K562 (cell line): ENCODE measurements around the gene CD79A. TPM values are rescaled to one million over a fixed set of nuclear protein-coding genes. Genes with fewer than 3 reads are reported as not detected.

ENCODE experiments used
- ARID1B ChIP-seq: fragments of 450-650 bp; IDR thresholded peaks from 2 replicates; pipeline ENCODE4 v1.6.1; 2016; ENCODE audit warnings: antibody characterized with exemption, mild to moderate bottlenecking, inconsistent platforms
- MAX ChIP-seq: sonication (generic); formaldehyde crosslinking; IDR thresholded peaks from 2 replicates; pipeline ENCODE4 v1.9.0; 2022; ENCODE audit warnings: mild to moderate bottlenecking, missing genetic modification reagents
- SAFB2 ChIP-seq: fragments of 200-400 bp; formaldehyde crosslinking; IDR thresholded peaks from 2 replicates; pipeline ENCODE4 v1.6.1; 2018; ENCODE audit warnings: borderline replicate concordance, low read length, low read depth, moderate library complexity; ENCODE audit not compliant: severe bottlenecking
- SUPT5H ChIP-seq: fragments of 450-650 bp; IDR thresholded peaks from 2 replicates; pipeline ENCODE4 v1.6.1; 2016
- TBP ChIP-seq: optimal IDR thresholded peaks from 2 replicates; pipeline ENCODE3; 2011; ENCODE audit warnings: low read depth, low read length, improper control_type of control experiment
- ZBTB11 ChIP-seq, 3 experiments: fragments of 200-800 bp in 1 of 3; fragments of 250-450 bp in 1 of 3; fragments of 450-650 bp in 1 of 3; sonication (Bioruptor Pico) in 1 of 3; sonication (Bioruptor generic) in 1 of 3; formaldehyde crosslinking in 1 of 3; IDR thresholded peaks; 2 replicates each; pipeline versions ENCODE4 v1.6.1 to v1.8.0; 2016 to 2022; ENCODE audit warnings: mild to moderate bottlenecking in 2 of 3, missing genetic modification characterization in 2 of 3, missing compliant biosample characterization in 1 of 3, moderate library complexity in 1 of 3
- microRNA-seq: library from miRNA; unstranded; fragments of <30 nt; microRNA quantifications from one replicate; pipeline ENCODE4, GENCODE V29; 2018; ENCODE audit warnings: borderline microRNAs expressed
- polyA plus RNA-seq, 8 experiments: library from polyadenylated mRNA; depleted of rRNA in 4 of 8; stranded (reverse) in 5 of 8; unstranded in 3 of 8; fragments of >200 nt; fragmentation: Nextera tagmentation in 2 of 8; fragmentation: Illumina TruSeq in 1 of 8; extraction: Ambion mirVana in 2 of 8; extraction: Trizol in 1 of 8; gene quantifications; 2 replicates each; pipeline versions ENCODE4 v1.2.1 to v1.2.3, GENCODE V29; 2011 to 2014; ENCODE audit warnings: inconsistent platforms in 1 of 8, missing spikeins in 1 of 8
- small RNA-seq: library from RNA; depleted of rRNA; stranded (forward); fragments of <200 nt; gene quantifications from one replicate; pipeline ENCODE3, GENCODE V24; 2014
- total RNA-seq, 7 experiments: library from RNA; depleted of rRNA in 6 of 7; stranded (reverse); fragments of >200 nt in 6 of 7; fragmentation: Illumina TruSeq in 2 of 7; extraction: Trizol in 2 of 7; gene quantifications; 2 replicates each; pipeline versions ENCODE4 v1.2.1 to v1.2.3, GENCODE V29; 2011 to 2021; ENCODE audit warnings: low replicate concordance in 1 of 7

The CD79A gene
- total and polyA plus RNA-seq, 9 of the 15 experiments (the other 6 are each of a cell fraction or from before 2014, with no cell fraction given): 0.04 to 0.72 (median 0.17) TPM; not detected in 3

GRCh38 chr19:41930322-41930722 lies 53.2 kb downstream of the CD79A start (continued):
- no peak for TF ChIP-seq SAFB2
- peak; percentile 53 for TF ChIP-seq TBP
- peak; percentile 78 for TF ChIP-seq MAX (CRISPR knock-in tag)
- TF ChIP-seq ARID1B: peak; percentile 40; the same call in 1 of the 2 replicates
- 0 out of 6 replicates have a peak, but pooled peaks of 1 of the 3 experiments have one; percentile 28 for TF ChIP-seq ZBTB11 (CRISPR knock-in tag; IDR thresholded peaks at IDR 0.05)
- peak; percentile 57 for TF ChIP-seq SUPT5H

Small RNAs within 50 kb of the gene (microRNA-seq; reads per million reads assigned to microRNA genes)
- gene MIR6797: 0.46 reads per million

Small RNAs within 50 kb of the gene (small RNA-seq; reads per million reads assigned to genes)
- gene MIR6797: 0.29 reads per million

Other genes with a start within 250 kb of the CD79A start
Only the 7 nearest of the 13 such genes appear.
- not detected in 2 replicates for gene CEACAM3, start 80.7 kb upstream of the CD79A start, total RNA-seq (2014; rRNA removed)
- gene CEACAM3, start 80.7 kb upstream of the CD79A start, total RNA-seq (2014; rRNA removed; fragmentation: Illumina TruSeq; extraction: Trizol): not detected in 2 replicates
- not detected in 2 replicates for gene CEACAM3, start 80.7 kb upstream of the CD79A start, total RNA-seq (2015; rRNA removed; fragmentation: Illumina TruSeq; extraction: Trizol)
- gene CEACAM3, start 80.7 kb upstream of the CD79A start, total RNA-seq (2021): not detected in 2 replicates
- not detected in 2 replicates for gene CEACAM3, start 80.7 kb upstream of the CD79A start, polyA plus RNA-seq (2011; rRNA removed)
- not detected in 2 replicates for gene CEACAM3, start 80.7 kb upstream of the CD79A start, polyA plus RNA-seq (2014; fragmentation: Illumina TruSeq; extraction: Trizol)
- gene CEACAM3, start 80.7 kb upstream of the CD79A start, polyA plus RNA-seq (2014; fragmentation: Nextera tagmentation; extraction: Ambion mirVana): not detected
- gene CEACAM3, start 80.7 kb upstream of the CD79A start, polyA plus RNA-seq (2014; rRNA removed): not detected in 2 replicates
- 0.29 TPM in 1 of 2 replicates, not detected in the other for gene LYPD4, start 32.6 kb upstream of the CD79A start, total RNA-seq (2014; rRNA removed)
- not detected in 2 replicates for gene LYPD4, start 32.6 kb upstream of the CD79A start, total RNA-seq (2014; rRNA removed; fragmentation: Illumina TruSeq; extraction: Trizol)
- not detected in 2 replicates for gene LYPD4, start 32.6 kb upstream of the CD79A start, total RNA-seq (2015; rRNA removed; fragmentation: Illumina TruSeq; extraction: Trizol)
- not detected in 2 replicates for gene LYPD4, start 32.6 kb upstream of the CD79A start, total RNA-seq (2021)
- not detected in 2 replicates for gene LYPD4, start 32.6 kb upstream of the CD79A start, polyA plus RNA-seq (2011; rRNA removed)
- gene LYPD4, start 32.6 kb upstream of the CD79A start, polyA plus RNA-seq (2014; fragmentation: Illumina TruSeq; extraction: Trizol): not detected in 2 replicates
- gene LYPD4, start 32.6 kb upstream of the CD79A start, polyA plus RNA-seq (2014; fragmentation: Nextera tagmentation; extraction: Ambion mirVana): under 1 TPM in 1 of 2 experiments, not detected in 1; 0.11 TPM
- gene LYPD4, start 32.6 kb upstream of the CD79A start, polyA plus RNA-seq (2014; rRNA removed): not detected in 2 replicates
- gene DMRTC2, start 32.2 kb upstream of the CD79A start, total RNA-seq (2014; rRNA removed): not detected in 2 replicates
- gene DMRTC2, start 32.2 kb upstream of the CD79A start, total RNA-seq (2014; rRNA removed; fragmentation: Illumina TruSeq; extraction: Trizol): not detected in 2 replicates
- not detected in 2 replicates for gene DMRTC2, start 32.2 kb upstream of the CD79A start, total RNA-seq (2015; rRNA removed; fragmentation: Illumina TruSeq; extraction: Trizol)
- not detected in 2 replicates for gene DMRTC2, start 32.2 kb upstream of the CD79A start, total RNA-seq (2021)
- gene DMRTC2, start 32.2 kb upstream of the CD79A start, polyA plus RNA-seq (2011; rRNA removed): not detected in 2 replicates
- gene DMRTC2, start 32.2 kb upstream of the CD79A start, polyA plus RNA-seq (2014; fragmentation: Illumina TruSeq; extraction: Trizol): not detected in 2 replicates
- under 1 TPM in 1 of 2 experiments, not detected in 1; 0.03 TPM for gene DMRTC2, start 32.2 kb upstream of the CD79A start, polyA plus RNA-seq (2014; fragmentation: Nextera tagmentation; extraction: Ambion mirVana)
- 0.04 TPM in 1 of 2 replicates, not detected in the other for gene DMRTC2, start 32.2 kb upstream of the CD79A start, polyA plus RNA-seq (2014; rRNA removed)
- gene RPS19, start 17.0 kb upstream of the CD79A start, total RNA-seq (2014; rRNA removed): 2,281 and 2,654 TPM in 2 replicates
- gene RPS19, start 17.0 kb upstream of the CD79A start, total RNA-seq (2014; rRNA removed; fragmentation: Illumina TruSeq; extraction: Trizol): 2,194 and 2,528 TPM in 2 replicates
- gene RPS19, start 17.0 kb upstream of the CD79A start, total RNA-seq (2015; rRNA removed; fragmentation: Illumina TruSeq; extraction: Trizol): 2,976 and 3,114 TPM in 2 replicates
- gene RPS19, start 17.0 kb upstream of the CD79A start, total RNA-seq (2021): 3,020 and 3,167 TPM in 2 replicates
- 1,964 and 2,381 TPM in 2 replicates for gene RPS19, start 17.0 kb upstream of the CD79A start, polyA plus RNA-seq (2011; rRNA removed)
- 2,057 and 2,080 TPM in 2 replicates for gene RPS19, start 17.0 kb upstream of the CD79A start, polyA plus RNA-seq (2014; fragmentation: Illumina TruSeq; extraction: Trizol)
- gene RPS19, start 17.0 kb upstream of the CD79A start, polyA plus RNA-seq (2014; fragmentation: Nextera tagmentation; extraction: Ambion mirVana): 1,000 to 10,000 TPM; 3,130 to 3,408 TPM
- gene RPS19, start 17.0 kb upstream of the CD79A start, polyA plus RNA-seq (2014; rRNA removed): 1,986 and 2,747 TPM in 2 replicates
- 56.7 and 79.1 TPM in 2 replicates for gene ARHGEF1, start 5.9 kb downstream of the CD79A start, total RNA-seq (2014; rRNA removed)
- gene ARHGEF1, start 5.9 kb downstream of the CD79A start, total RNA-seq (2014; rRNA removed; fragmentation: Illumina TruSeq; extraction: Trizol): 8.3 and 11.2 TPM in 2 replicates
- 27.1 and 27.5 TPM in 2 replicates for gene ARHGEF1, start 5.9 kb downstream of the CD79A start, total RNA-seq (2015; rRNA removed; fragmentation: Illumina TruSeq; extraction: Trizol)
- gene ARHGEF1, start 5.9 kb downstream of the CD79A start, total RNA-seq (2021): 126 and 149 TPM in 2 replicates
- 29.8 and 50.5 TPM in 2 replicates for gene ARHGEF1, start 5.9 kb downstream of the CD79A start, polyA plus RNA-seq (2011; rRNA removed)
- 39.8 and 71.1 TPM in 2 replicates for gene ARHGEF1, start 5.9 kb downstream of the CD79A start, polyA plus RNA-seq (2014; fragmentation: Illumina TruSeq; extraction: Trizol)
- 1 to 10 TPM; 1.9 to 4.4 TPM for gene ARHGEF1, start 5.9 kb downstream of the CD79A start, polyA plus RNA-seq (2014; fragmentation: Nextera tagmentation; extraction: Ambion mirVana)
- gene ARHGEF1, start 5.9 kb downstream of the CD79A start, polyA plus RNA-seq (2014; rRNA removed): 86.0 and 112 TPM in 2 replicates
- 0.16 and 0.32 TPM in 2 replicates for gene ERFL, start 51.2 kb downstream of the CD79A start, total RNA-seq (2014; rRNA removed)
- gene ERFL, start 51.2 kb downstream of the CD79A start, total RNA-seq (2014; rRNA removed; fragmentation: Illumina TruSeq; extraction: Trizol): 0.10 TPM in 1 of 2 replicates, not detected in the other
- gene ERFL, start 51.2 kb downstream of the CD79A start, total RNA-seq (2015; rRNA removed; fragmentation: Illumina TruSeq; extraction: Trizol): 0.11 TPM in 1 of 2 replicates, not detected in the other
- gene ERFL, start 51.2 kb downstream of the CD79A start, total RNA-seq (2021): 0.67 and 0.75 TPM in 2 replicates
- 0.07 and 0.32 TPM in 2 replicates for gene ERFL, start 51.2 kb downstream of the CD79A start, polyA plus RNA-seq (2011; rRNA removed)
- 0.31 and 0.50 TPM in 2 replicates for gene ERFL, start 51.2 kb downstream of the CD79A start, polyA plus RNA-seq (2014; fragmentation: Illumina TruSeq; extraction: Trizol)
- gene ERFL, start 51.2 kb downstream of the CD79A start, polyA plus RNA-seq (2014; fragmentation: Nextera tagmentation; extraction: Ambion mirVana): not detected
- 0.31 and 0.33 TPM in 2 replicates for gene ERFL, start 51.2 kb downstream of the CD79A start, polyA plus RNA-seq (2014; rRNA removed)
- gene RABAC1, start 82.0 kb downstream of the CD79A start, total RNA-seq (2014; rRNA removed): 24.5 and 32.7 TPM in 2 replicates
- 2.5 and 4.6 TPM in 2 replicates for gene RABAC1, start 82.0 kb downstream of the CD79A start, total RNA-seq (2014; rRNA removed; fragmentation: Illumina TruSeq; extraction: Trizol)
- 7.1 and 7.2 TPM in 2 replicates for gene RABAC1, start 82.0 kb downstream of the CD79A start, total RNA-seq (2015; rRNA removed; fragmentation: Illumina TruSeq; extraction: Trizol)
- gene RABAC1, start 82.0 kb downstream of the CD79A start, total RNA-seq (2021): 23.2 and 24.0 TPM in 2 replicates
- gene RABAC1, start 82.0 kb downstream of the CD79A start, polyA plus RNA-seq (2011; rRNA removed): 17.7 and 36.3 TPM in 2 replicates
- gene RABAC1, start 82.0 kb downstream of the CD79A start, polyA plus RNA-seq (2014; fragmentation: Illumina TruSeq; extraction: Trizol): 2.4 and 7.8 TPM in 2 replicates
- 1 to 10 TPM; 5.2 to 9.3 TPM for gene RABAC1, start 82.0 kb downstream of the CD79A start, polyA plus RNA-seq (2014; fragmentation: Nextera tagmentation; extraction: Ambion mirVana)
- 28.1 and 44.0 TPM in 2 replicates for gene RABAC1, start 82.0 kb downstream of the CD79A start, polyA plus RNA-seq (2014; rRNA removed)